Measurements from ENCODE around the gene RABGAP1L. TPM values are rescaled to one million over a fixed set of nuclear protein-coding genes. Genes with fewer than 3 reads are reported as not detected.

RABGAP1L gene
- total RNA-seq, 2 donors from 2014 or later, result 37.9 to 59.8 TPM

GRCh38 chr1:174913225-174913903 lies 754.0 kb downstream of the RABGAP1L start:
- Histone ChIP-seq H3K27me3 (replicated peaks; ENCODE audit: insufficient read depth) (no peaks in the 10 kb centered on the region), H3K27ac (no peak overlapping the region)
- no peak for TF ChIP-seq CTCF (IDR thresholded peaks at IDR 0.05)

GRCh38 chr1:174914991-174915390 lies 755.7 kb downstream of the RABGAP1L start:
- no peak overlapping the region for H3K27ac ChIP-seq
- no peak overlapping the region for H3K4me3 ChIP-seq
- no peak for TF ChIP-seq CTCF (IDR thresholded peaks at IDR 0.05)
- H3K36me3 ChIP-seq, result no peaks in the 10 kb centered on the region
- no peak for ATAC-seq (ENCODE audit: insufficient number of reproducible peaks, low FRiP score, low read depth)
- DNase-seq (ENCODE audit: low spot score), result no peak
- no peaks in the 10 kb centered on the region for H3K9me3 ChIP-seq
- H3K4me1 ChIP-seq (ENCODE audit: control insufficient read depth in 1 of 2, low read depth in 2 of 2), result no peaks in the 10 kb centered on the region
- no peaks in the 10 kb centered on the region for H3K27me3 ChIP-seq (replicated peaks; ENCODE audit: insufficient read depth)

More at GRCh38 chr1:174913225-174913903, 754.0 kb downstream of the RABGAP1L start:
- ATAC-seq (ENCODE audit: insufficient number of reproducible peaks, low FRiP score, low read depth) (no peak), DNase-seq (ENCODE audit: low spot score) (no peak)
- H3K9me3 ChIP-seq, result no peaks in the 10 kb centered on the region
- H3K36me3 ChIP-seq, result no peaks in the 10 kb centered on the region
- H3K4me3 ChIP-seq, result no peak overlapping the region
- no peaks in the 10 kb centered on the region for H3K4me1 ChIP-seq (ENCODE audit: control insufficient read depth in 1 of 2, low read depth in 2 of 2)

GRCh38 chr1:174916846-174917245 lies 757.5 kb downstream of the RABGAP1L start:
- ATAC-seq (ENCODE audit: insufficient number of reproducible peaks, low FRiP score, low read depth), result no peak
- no peak for TF ChIP-seq CTCF (IDR thresholded peaks at IDR 0.05)
- no peak overlapping the region for H3K4me3 ChIP-seq
- H3K36me3 ChIP-seq, result no peaks in the 10 kb centered on the region
- no peak overlapping the region for H3K27ac ChIP-seq
- DNase-seq (ENCODE audit: low spot score), result no peak
- H3K27me3 ChIP-seq (replicated peaks; ENCODE audit: insufficient read depth), result no peaks in the 10 kb centered on the region
- no peaks in the 10 kb centered on the region for H3K4me1 ChIP-seq (ENCODE audit: control insufficient read depth in 1 of 2, low read depth in 2 of 2)
- no peaks in the 10 kb centered on the region for H3K9me3 ChIP-seq

- H3K36me3 ChIP-seq, result no peaks in the 10 kb centered on the region
- DNase-seq (ENCODE audit: low spot score) (no peak), ATAC-seq (ENCODE audit: insufficient number of reproducible peaks, low FRiP score, low read depth) (no peak)
- H3K9me3 ChIP-seq, result no peaks in the 10 kb centered on the region
- TF ChIP-seq CTCF (IDR thresholded peaks at IDR 0.05), result no peak
- H3K4me3 ChIP-seq, result no peak overlapping the region
- H3K27ac ChIP-seq, result no peak overlapping the region
- H3K27me3 ChIP-seq (replicated peaks; ENCODE audit: insufficient read depth), result no peaks in the 10 kb centered on the region
- H3K4me1 ChIP-seq (ENCODE audit: control insufficient read depth in 1 of 2, low read depth in 2 of 2), result no peaks in the 10 kb centered on the region
Measured at GRCh38 chr1:174920093-174920492, 760.8 kb downstream of the RABGAP1L start.

GRCh38 chr1:174922121-174922520 lies 762.8 kb downstream of the RABGAP1L start:
- no peaks in the 10 kb centered on the region for H3K36me3 ChIP-seq
- no peak for TF ChIP-seq CTCF (IDR thresholded peaks at IDR 0.05)
- H3K4me3 ChIP-seq, result no peak overlapping the region
- no peaks in the 10 kb centered on the region for H3K4me1 ChIP-seq (ENCODE audit: control insufficient read depth in 1 of 2, low read depth in 2 of 2)
- no peak overlapping the region for H3K27ac ChIP-seq
- no peaks in the 10 kb centered on the region for H3K9me3 ChIP-seq
- ATAC-seq (ENCODE audit: insufficient number of reproducible peaks, low FRiP score, low read depth) (no peak), DNase-seq (ENCODE audit: low spot score) (no peak)
- H3K27me3 ChIP-seq (replicated peaks; ENCODE audit: insufficient read depth), result no peaks in the 10 kb centered on the region

Measured in thoracic aorta (tissue), 2 donors.